SK-N-SH treated with all-trans-retinoic acid at 6 μM for 48 hours (cell line): ENCODE measurements around the gene PFKFB2.
A peak's percentile ranks its signal among the peaks of the same experiment; 100 is the strongest.

Source experiments
- ATAC-seq: fragments of 200-7000 bp; cut with Tn5 transposase; 3 replicates; pipeline ENCODE4 v1.9.1; 2020; ENCODE audit warnings: mild to moderate bottlenecking, moderate library complexity
- BACH2 ChIP-seq: fragments of 250-450 bp; sonication (Bioruptor Pico); IDR thresholded peaks from 2 replicates; pipeline ENCODE4 v1.9.0; 2021; ENCODE audit warnings: mild to moderate bottlenecking, borderline replicate concordance
- CSDC2 ChIP-seq: fragments of 250-450 bp; sonication (Bioruptor Pico); IDR thresholded peaks from 2 replicates; pipeline ENCODE4 v1.5.0; 2020; ENCODE audit warnings: mild to moderate bottlenecking, moderate library complexity
- ESRRG ChIP-seq: fragments of 250-450 bp; sonication (Bioruptor Pico); IDR thresholded peaks from 2 replicates; pipeline ENCODE4 v1.6.1; 2021; ENCODE audit warnings: mild to moderate bottlenecking
- GLIS3 ChIP-seq: fragments of 250-450 bp; sonication (Bioruptor Pico); IDR thresholded peaks from 2 replicates; pipeline ENCODE4 v1.5.0; 2020; ENCODE audit warnings: mild to moderate bottlenecking, moderate library complexity
- ISL1 ChIP-seq: fragments of 250-450 bp; sonication (Bioruptor Pico); IDR thresholded peaks from 2 replicates; pipeline ENCODE4 v2.1.2; 2022; ENCODE audit warnings: mild to moderate bottlenecking, moderate library complexity
- OSR1 ChIP-seq: fragments of 250-450 bp; sonication (Bioruptor Pico); IDR thresholded peaks from 2 replicates; pipeline ENCODE4 v1.8.0; 2022; ENCODE audit warnings: moderate library complexity, mild to moderate bottlenecking, inconsistent platforms
- PPARA ChIP-seq: fragments of 250-450 bp; sonication (Bioruptor Pico); IDR thresholded peaks from 2 replicates; pipeline ENCODE4 v1.5.0; 2020; ENCODE audit warnings: mild to moderate bottlenecking, borderline replicate concordance
- RARB ChIP-seq: fragments of 250-450 bp; sonication (Bioruptor Pico); IDR thresholded peaks from 2 replicates; pipeline ENCODE4 v1.8.0; 2021; ENCODE audit warnings: mild to moderate bottlenecking, moderate library complexity
- TOX ChIP-seq: fragments of 250-450 bp; sonication (Bioruptor Pico); IDR thresholded peaks from 2 replicates; pipeline ENCODE4 v1.8.0; 2021; ENCODE audit warnings: mild to moderate bottlenecking, moderate library complexity, borderline replicate concordance
- ZC3H10 ChIP-seq: fragments of 250-450 bp; sonication (Bioruptor Pico); IDR thresholded peaks from 2 replicates; pipeline ENCODE4 v1.5.1; 2021; ENCODE audit warnings: mild to moderate bottlenecking, moderate library complexity
- ZFP3 ChIP-seq: fragments of 250-450 bp; sonication (Bioruptor Pico); IDR thresholded peaks from 2 replicates; pipeline ENCODE4 v1.5.0; 2020; ENCODE audit warnings: mild to moderate bottlenecking, moderate library complexity
- ZFP30 ChIP-seq: fragments of 450-650 bp; formaldehyde crosslinking; IDR thresholded peaks from 2 replicates; pipeline ENCODE4 v1.5.0; 2022; ENCODE audit warnings: mild to moderate bottlenecking, moderate library complexity
- TF ChIP-seq, protein P1 (sequence below): fragments of 250-450 bp; sonication (Bioruptor Pico); IDR thresholded peaks from 2 replicates; pipeline ENCODE4 v1.5.1; 2021; ENCODE audit warnings: mild to moderate bottlenecking, moderate library complexity
- TF ChIP-seq, protein P2 (sequence below): fragments of 250-450 bp; sonication (Bioruptor Pico); IDR thresholded peaks from 2 replicates; pipeline ENCODE4 v1.8.0; 2021; ENCODE audit warnings: low read depth, mild to moderate bottlenecking, moderate library complexity, borderline replicate concordance
- TF ChIP-seq, protein P3 (sequence below): fragments of 250-450 bp; sonication (Bioruptor Pico); IDR thresholded peaks from 2 replicates; pipeline ENCODE4 v1.5.1; 2020; ENCODE audit warnings: low read depth, mild to moderate bottlenecking, moderate library complexity
- TF ChIP-seq, protein P4 (sequence below): fragments of 250-450 bp; sonication (Bioruptor Pico); IDR thresholded peaks from 2 replicates; pipeline ENCODE4 v1.8.0; 2020; ENCODE audit warnings: mild to moderate bottlenecking, moderate library complexity, borderline replicate concordance

PFKFB2 gene

DNA sequence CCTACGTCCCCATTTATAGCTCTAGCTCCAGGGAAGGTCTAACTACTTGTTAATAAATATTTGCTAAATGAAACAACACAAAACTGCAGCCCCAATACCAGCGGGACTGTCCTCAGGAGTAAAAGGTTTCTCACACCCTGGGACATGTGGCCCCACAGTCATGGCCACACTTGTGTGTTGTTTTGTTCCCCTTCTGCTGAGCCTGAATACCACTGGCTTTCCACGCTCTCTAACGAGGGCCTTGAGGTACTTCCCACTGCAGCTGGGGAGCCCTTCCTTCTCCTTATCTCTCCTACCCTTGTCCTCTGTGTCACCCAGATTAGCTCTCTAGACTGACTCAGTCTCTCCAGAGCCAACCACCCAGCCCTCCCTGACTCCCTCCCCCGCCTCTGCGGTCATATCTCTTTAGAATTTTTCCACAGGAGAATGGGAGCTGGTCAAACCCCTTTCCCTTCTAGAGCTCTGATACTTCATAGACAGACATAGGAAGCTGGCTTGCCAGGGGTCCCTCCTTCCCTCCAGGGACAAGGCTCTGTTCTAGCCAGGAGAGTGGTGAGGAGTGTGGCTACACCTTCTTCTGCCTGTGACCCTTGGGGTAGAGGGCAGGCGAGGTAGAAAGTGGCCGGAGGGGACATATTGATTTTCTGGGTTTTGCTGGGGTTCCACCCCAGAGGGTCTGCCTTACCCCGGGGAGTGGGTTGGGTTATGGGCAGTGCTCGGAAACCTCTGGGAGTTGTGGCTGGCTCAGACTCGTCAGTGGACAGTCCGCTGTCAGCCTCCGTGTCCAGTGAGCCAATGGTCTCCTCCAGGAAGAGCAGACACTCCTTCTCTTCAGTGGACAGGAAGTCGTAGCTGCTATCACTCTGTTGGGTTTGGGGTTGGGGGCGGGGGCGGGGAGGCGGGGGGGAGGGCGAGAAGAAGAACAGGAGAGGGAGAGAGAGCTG lies 28.6 kb upstream of the PFKFB2 start:
- ATAC-seq = peak; percentile 15
- TF ChIP-seq, protein P1, sequence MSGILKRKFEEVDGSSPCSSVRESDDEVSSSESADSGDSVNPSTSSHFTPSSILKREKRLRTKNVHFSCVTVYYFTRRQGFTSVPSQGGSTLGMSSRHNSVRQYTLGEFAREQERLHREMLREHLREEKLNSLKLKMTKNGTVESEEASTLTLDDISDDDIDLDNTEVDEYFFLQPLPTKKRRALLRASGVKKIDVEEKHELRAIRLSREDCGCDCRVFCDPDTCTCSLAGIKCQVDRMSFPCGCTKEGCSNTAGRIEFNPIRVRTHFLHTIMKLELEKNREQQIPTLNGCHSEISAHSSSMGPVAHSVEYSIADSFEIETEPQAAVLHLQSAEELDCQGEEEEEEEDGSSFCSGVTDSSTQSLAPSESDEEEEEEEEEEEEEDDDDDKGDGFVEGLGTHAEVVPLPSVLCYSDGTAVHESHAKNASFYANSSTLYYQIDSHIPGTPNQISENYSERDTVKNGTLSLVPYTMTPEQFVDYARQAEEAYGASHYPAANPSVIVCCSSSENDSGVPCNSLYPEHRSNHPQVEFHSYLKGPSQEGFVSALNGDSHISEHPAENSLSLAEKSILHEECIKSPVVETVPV (CRISPR knock-in tag) = no peak
- TF ChIP-seq PPARA (CRISPR knock-in tag) = no peak
- TF ChIP-seq CSDC2 (CRISPR knock-in tag) = no peak
- no peak for TF ChIP-seq ISL1 (CRISPR knock-in tag)
- TF ChIP-seq ZC3H10 (CRISPR knock-in tag) = no peak
- TF ChIP-seq TOX (CRISPR knock-in tag) = no peak
- no peak for TF ChIP-seq OSR1 (CRISPR knock-in tag)
- TF ChIP-seq ESRRG (CRISPR knock-in tag) = no peak
- TF ChIP-seq ZFP30 (CRISPR knock-in tag) = no peak
- TF ChIP-seq, protein P2, sequence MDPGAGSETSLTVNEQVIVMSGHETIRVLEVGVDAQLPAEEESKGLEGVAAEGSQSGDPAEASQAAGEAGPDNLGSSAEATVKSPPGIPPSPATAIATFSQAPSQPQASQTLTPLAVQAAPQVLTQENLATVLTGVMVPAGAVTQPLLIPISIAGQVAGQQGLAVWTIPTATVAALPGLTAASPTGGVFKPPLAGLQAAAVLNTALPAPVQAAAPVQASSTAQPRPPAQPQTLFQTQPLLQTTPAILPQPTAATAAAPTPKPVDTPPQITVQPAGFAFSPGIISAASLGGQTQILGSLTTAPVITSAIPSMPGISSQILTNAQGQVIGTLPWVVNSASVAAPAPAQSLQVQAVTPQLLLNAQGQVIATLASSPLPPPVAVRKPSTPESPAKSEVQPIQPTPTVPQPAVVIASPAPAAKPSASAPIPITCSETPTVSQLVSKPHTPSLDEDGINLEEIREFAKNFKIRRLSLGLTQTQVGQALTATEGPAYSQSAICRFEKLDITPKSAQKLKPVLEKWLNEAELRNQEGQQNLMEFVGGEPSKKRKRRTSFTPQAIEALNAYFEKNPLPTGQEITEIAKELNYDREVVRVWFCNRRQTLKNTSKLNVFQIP = no peak
- no peak for TF ChIP-seq RARB (CRISPR knock-in tag)
- TF ChIP-seq BACH2 = no peak

DNA sequence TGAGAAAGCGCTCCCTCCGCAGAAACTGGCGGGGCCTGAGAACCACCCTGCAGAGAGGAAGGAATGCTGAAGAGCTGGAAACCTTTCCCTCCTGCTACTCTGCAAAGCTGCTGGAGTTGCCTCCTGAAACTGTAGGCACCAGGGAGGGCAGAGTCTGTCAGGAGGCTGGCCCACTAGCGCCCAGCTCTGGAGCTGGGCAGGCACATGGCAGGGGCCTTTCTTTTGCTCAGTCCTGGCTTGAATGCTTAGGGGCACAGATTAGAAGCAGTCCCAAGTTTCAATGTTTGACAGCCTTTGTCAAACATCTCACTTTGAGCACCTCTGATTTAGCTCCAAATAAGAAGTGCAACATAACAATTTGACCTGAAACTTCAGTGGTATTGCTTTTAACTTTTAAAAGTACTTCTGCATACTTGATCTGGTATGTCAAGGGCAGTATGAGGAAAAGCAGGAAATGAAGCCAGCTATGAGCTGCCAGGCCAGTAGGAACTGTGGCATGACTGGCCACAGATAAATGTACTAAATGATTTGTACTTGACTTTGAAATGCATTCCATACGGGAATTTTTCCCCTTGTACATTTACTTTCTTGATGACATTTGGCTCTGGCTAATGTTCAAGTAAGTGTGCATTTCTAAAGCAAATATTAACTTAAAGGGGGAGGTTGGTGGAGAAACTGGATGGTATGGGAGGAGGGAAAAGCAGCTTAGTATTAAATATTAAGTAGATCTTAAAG lies 27.8 kb upstream of the PFKFB2 start:
- peak; percentile 89 for ATAC-seq
- TF ChIP-seq, protein P3, sequence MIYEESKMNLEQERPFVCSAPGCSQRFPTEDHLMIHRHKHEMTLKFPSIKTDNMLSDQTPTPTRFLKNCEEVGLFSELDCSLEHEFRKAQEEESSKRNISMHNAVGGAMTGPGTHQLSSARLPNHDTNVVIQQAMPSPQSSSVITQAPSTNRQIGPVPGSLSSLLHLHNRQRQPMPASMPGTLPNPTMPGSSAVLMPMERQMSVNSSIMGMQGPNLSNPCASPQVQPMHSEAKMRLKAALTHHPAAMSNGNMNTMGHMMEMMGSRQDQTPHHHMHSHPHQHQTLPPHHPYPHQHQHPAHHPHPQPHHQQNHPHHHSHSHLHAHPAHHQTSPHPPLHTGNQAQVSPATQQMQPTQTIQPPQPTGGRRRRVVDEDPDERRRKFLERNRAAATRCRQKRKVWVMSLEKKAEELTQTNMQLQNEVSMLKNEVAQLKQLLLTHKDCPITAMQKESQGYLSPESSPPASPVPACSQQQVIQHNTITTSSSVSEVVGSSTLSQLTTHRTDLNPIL = no peak
- TF ChIP-seq TOX (CRISPR knock-in tag) (peak; percentile 68), OSR1 (CRISPR knock-in tag) (peak; percentile 83; the same call in 1 of the 2 replicates)

DNA sequence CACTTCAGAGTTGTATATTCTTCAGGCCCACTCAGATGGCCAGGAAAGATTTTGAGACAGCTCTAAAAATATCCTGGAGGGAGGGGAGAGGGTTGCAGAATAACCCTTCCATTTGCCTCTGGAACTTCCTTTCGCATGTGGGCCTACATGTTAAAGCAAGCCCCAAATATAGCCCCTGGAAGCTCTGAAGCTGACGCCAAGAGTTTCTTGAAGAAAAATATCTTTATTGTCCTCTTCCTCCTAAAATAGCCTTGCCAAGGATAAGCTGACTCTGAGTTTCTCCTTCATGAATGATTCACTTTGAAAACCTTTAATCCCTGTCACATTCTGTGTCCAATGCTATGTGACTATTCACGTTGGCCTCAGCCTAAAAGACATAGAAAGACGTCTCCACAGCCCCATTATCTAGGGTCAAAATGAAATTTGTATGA lies 27.0 kb upstream of the PFKFB2 start:
- no peak for TF ChIP-seq OSR1 (CRISPR knock-in tag)
- no peak for TF ChIP-seq GLIS3 (CRISPR knock-in tag)
- TF ChIP-seq ZFP3 (CRISPR knock-in tag) = no peak
- TF ChIP-seq, protein P1 (CRISPR knock-in tag) = no peak
- TF ChIP-seq, protein P4, sequence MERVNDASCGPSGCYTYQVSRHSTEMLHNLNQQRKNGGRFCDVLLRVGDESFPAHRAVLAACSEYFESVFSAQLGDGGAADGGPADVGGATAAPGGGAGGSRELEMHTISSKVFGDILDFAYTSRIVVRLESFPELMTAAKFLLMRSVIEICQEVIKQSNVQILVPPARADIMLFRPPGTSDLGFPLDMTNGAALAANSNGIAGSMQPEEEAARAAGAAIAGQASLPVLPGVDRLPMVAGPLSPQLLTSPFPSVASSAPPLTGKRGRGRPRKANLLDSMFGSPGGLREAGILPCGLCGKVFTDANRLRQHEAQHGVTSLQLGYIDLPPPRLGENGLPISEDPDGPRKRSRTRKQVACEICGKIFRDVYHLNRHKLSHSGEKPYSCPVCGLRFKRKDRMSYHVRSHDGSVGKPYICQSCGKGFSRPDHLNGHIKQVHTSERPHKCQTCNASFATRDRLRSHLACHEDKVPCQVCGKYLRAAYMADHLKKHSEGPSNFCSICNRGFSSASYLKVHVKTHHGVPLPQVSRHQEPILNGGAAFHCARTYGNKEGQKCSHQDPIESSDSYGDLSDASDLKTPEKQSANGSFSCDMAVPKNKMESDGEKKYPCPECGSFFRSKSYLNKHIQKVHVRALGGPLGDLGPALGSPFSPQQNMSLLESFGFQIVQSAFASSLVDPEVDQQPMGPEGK (CRISPR knock-in tag) = no peak
- TF ChIP-seq, protein P3 = no peak
- TF ChIP-seq BACH2 = no peak
- ATAC-seq = peak; percentile 4; the same call in 2 of the 3 replicates
